ENCODE results near the gene BRD7.

DNA sequence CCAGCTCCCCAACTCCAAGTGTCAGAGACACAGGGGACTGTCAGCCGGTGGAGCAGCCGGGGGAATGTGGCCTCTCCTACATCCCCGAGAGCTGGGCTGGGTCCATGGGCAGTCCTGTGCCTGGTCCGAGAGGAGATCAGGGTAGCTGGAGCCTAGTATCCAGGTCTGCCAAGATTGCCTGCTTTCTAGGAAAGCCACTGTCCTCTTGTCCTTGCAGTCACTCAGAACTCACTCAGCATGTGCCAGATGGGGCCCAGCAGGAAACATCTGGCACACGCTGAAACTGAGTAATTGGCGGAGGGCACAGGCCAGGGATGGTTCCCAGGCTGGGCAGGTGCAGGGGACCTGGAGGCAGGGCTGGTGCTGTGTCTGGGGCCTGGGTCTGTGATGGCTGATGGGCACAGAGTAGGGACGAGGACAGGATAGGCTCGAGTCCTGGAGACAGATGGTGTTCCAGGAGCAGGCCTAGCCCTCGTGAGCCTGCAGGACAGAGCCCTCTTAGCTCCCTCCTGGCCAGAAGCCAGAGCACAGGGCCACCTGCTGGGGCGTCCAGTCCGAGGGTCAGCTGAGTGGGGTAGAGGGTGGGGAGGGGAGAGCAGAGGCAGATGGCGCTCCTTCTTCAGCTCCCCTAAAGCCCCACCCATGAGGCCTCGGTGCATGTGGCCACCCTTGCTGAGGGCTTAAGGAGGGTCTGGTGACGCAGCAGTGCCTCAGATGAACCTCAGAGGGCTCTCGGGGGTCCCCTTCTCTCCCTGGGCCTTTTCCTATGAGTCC lies 71.3 kb downstream of the BRD7 start:
- TF ChIP-seq EZH2 (IDR thresholded peaks at IDR 0.05) (no peak), POLR2AphosphoS5 (IDR thresholded peaks at IDR 0.05; ENCODE audit: borderline replicate concordance, low read depth, low read length) (no peak)
